ENCODE measurements around the gene CD1B. TPM values are rescaled to one million over a fixed set of nuclear protein-coding genes. Genes with fewer than 3 reads are reported as not detected.
A peak's percentile ranks its signal among the peaks of the same experiment; 100 is the strongest.
"Not testable (repeated sequence)": the region's sequence is repeated elsewhere in the genome, so short reads cannot be mapped to it uniquely, and the experiment has no call there.

CD1B gene
- total RNA-seq, 1 donor from 2014 or later: not detected

GRCh38 chr1:158330391-158331105 is 783 bp downstream of the CD1B start:
- DNase-seq (ENCODE audit: missing footprints) (no peak), ATAC-seq (no peak)
- intact Hi-C loops (cut with DNase I): no loop called here

DNA sequence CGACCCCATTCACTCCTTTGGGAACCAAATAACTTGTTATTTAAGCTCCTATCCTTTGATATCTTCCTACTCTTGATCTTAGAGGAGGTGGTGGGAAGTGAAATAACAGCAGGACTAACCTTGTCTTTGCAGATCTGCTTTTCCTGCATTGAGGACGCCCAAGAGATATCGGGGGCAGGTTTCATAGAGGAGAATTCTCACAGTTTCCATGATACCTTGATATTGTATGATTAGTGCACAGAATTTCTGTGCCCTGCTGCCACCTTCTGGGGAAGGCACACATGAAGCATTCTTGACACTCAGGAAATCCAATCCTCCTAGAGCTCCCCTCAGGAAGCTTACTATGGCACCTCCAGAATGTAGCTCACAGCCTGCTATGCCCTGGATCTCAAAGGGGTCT is 1.6 kb downstream of the CD1B start:
- intact Hi-C loops (cut with DNase I): no loop called here
- DNase-seq (ENCODE audit: missing footprints) (no peak), ATAC-seq (no peak)

GRCh38 chr1:158329300-158329699 is 2.0 kb downstream of the CD1B start:
- ATAC-seq: no peak
- intact Hi-C loops (cut with DNase I): no loop called here
- DNase-seq (ENCODE audit: missing footprints): no peak

DNA sequence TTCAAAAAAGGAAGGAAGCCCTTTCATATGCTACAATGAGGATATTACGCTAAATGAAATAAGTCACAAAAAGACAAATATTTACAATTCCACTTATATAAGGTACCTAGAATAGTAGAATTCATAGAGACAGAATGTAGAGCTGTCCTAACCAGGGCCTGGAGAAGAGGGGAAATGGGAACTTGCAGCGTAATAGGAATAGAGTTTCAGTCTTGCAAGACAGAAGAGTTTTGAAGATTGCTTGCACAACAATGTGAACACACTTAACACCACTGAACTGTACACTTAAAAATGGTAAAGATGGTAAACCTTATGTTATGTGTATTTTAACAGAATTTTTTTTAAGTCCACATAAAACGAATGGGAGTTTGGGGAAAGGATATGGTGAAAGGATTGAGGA is 2.9 kb downstream of the CD1B start:
- DNase-seq (ENCODE audit: missing footprints) (no peak), ATAC-seq (no peak)
- intact Hi-C loops (cut with DNase I): no loop called here

DNA sequence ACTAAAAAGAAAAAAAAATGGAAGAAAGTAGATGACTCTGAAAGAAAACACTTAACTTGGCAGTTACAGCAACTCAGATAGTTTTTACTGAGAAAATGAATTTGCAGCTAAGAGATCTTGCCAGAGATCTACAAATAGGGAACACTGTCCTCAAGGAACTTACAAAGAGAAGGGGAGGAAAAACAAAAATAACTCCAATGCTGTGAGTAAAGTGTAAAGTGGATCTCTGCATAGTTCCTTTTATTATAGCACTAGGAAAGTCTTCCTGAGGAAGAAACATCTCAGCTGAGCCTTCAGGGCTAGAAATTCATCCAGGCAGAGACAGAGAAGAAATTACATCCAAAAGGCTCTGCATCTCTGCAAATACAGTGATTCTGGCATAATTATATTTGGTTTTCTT is 3.9 kb downstream of the CD1B start:
- intact Hi-C loops (cut with DNase I): no loop called here
- ATAC-seq (no peak), DNase-seq (ENCODE audit: missing footprints) (no peak)

DNA sequence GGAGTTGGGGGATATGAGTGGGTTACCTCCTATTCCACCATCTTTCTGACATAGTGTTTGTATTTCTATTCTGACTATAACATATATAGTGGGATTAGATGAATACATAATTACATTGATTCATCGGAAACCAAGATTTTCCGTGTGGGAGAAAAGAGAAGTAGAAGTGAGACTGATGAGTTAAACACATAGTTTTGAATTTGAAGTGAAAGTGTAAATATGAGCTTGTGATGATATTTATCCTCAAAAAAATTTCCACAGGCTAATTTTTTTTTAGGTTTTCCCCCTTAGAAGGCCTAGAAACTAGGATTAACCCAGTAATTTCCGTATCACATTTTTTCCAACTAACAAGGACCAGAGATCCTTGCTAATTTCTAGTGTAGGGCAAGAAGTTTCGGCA is 6.9 kb downstream of the CD1B start:
- ATAC-seq (no peak), DNase-seq (ENCODE audit: missing footprints) (no peak)
- intact Hi-C loops (cut with DNase I): no loop called here

GRCh38 chr1:158323866-158324265 is 7.5 kb downstream of the CD1B start:
- intact Hi-C loops (cut with DNase I): no loop called here
- no peak for ATAC-seq
- DNase-seq (ENCODE audit: missing footprints): no peak

DNA sequence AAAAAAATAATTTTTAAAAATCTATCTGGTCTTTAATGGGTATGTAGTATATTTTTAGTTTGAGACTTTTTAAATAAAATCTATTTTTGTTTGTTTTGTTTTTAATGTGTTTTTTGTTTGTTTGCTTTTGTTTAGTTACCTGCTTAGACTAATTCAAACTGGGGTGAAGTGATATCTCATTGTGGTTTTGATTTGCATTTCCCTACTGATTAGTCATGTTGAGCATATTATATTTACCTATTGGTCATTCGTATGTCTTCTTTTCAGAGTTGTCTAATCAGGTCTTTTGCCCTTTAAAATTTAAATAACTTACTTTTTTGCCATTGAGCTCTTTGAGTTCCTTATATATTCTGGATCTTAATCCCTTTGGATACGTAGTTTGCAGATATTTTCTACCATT is 20.3 kb downstream of the CD1B start:
- ATAC-seq (no peak), DNase-seq (ENCODE audit: missing footprints) (no peak)
- intact Hi-C loops (cut with DNase I): no loop called here

DNA sequence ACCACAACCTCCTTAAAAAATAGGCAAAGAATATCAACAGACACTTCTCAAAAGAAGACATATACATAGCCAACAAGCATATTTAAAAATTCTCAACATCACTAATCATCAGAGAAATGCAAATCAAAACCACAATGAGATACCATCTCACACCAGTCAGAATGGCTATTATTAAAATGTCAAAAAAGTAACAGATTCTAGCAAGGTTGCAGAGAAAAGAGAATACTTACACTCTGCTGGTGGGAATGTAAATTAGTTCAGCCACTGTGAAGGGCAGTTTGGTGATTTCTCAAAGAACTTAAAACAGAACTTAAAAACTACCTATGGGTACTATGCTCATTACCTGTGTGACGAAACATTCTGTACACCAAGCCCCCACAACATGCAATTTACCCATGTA is 20.7 kb downstream of the CD1B start:
- no peak for DNase-seq (ENCODE audit: missing footprints)
- intact Hi-C loops (cut with DNase I): no loop called here
- no peak for ATAC-seq

DNA sequence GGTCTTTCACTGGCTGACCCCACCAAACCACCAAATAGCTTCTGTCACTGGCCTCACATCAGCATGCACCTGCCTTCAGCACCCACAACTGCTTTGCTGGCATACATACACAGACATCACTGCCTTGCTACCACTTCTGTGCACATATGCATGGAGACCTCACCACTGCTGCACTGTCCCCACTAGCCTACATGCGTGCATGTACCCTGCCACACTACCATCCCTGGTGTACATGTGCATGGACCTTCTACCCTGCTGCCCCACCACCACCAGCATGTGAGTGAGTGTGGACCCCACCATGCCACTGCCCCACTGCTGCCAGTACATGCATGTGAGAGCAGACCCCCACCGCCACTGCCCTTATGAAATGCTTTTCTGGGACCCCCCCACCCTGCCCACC is 35.5 kb downstream of the CD1B start:
- intact Hi-C loops (cut with DNase I): no loop called here
- ATAC-seq (no peak), DNase-seq (ENCODE audit: missing footprints) (no peak)

GRCh38 chr1:158290321-158290844 is 40.9 kb downstream of the CD1B start:
- ATAC-seq: peak; percentile 31
- no peak for DNase-seq (ENCODE audit: missing footprints)
- intact Hi-C loops (cut with DNase I): no loop called here

- intact Hi-C loops (cut with DNase I): no loop called here
- ATAC-seq (no peak), DNase-seq (ENCODE audit: missing footprints) (no peak)
These were observed 41.5 kb downstream of the CD1B start, which contains the start of gene CD1C for GRCh38 chr1:158289811-158290210. Gene CD1C (plus strand): TSS chr1:158289923. CDS start chr1:158290065, 142 bp downstream.

GRCh38 chr1:158286941-158287346 is 44.4 kb downstream of the CD1B start:
- intact Hi-C loops (cut with DNase I): no loop called here
- no peak for ATAC-seq
- no peak for DNase-seq (ENCODE audit: missing footprints)

DNA sequence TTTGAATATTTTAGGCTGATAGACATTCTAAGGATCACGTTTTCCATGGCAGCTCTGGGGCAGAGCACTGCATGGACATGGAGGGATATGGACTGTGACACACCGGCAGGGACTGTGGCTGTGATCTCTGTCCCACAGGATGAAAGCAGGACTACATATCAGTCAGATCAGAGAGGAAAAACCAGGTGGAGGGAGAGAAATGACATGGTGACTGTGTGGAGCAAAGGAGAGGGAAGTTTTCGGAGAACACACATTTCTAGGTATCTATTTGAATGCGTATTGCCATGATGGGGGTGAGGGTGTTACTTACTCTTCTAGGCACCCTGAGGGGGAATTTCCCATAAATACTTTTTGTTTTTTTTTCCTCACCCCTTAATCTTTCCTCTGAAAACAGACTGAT is 44.8 kb downstream of the CD1B start:
- intact Hi-C loops (cut with DNase I): no loop called here
- no peak for ATAC-seq
- DNase-seq (ENCODE audit: missing footprints): no peak

- peak; percentile 88 for ATAC-seq
- intact Hi-C loops (cut with DNase I): no loop called here
- peak; percentile 75 for DNase-seq (ENCODE audit: missing footprints)
These were observed 45.5 kb downstream of the CD1B start for GRCh38 chr1:158285756-158286241.

DNA sequence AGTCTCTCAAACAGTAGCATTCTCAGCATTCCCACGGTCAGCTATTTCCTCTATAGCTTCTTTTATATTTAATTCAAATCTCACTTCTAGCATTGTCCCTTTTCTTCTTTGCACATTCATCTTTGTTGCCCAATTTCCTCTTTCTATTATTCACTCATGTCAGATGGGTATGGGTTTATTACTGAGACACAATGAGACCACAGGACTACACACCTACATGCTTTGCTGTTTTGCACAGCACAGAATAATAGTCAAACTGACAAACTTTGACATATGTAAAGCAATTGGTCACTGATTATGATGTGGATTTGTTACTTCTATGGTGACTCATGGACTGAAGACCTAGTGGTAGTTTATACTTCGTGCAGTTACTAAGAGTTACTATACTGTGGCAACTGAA is 47.4 kb downstream of the CD1B start:
- ATAC-seq: no peak
- no peak for DNase-seq (ENCODE audit: missing footprints)
- intact Hi-C loops (cut with DNase I): no loop called here

GRCh38 chr1:158282421-158282820 is 48.9 kb downstream of the CD1B start:
- ATAC-seq; intact Hi-C loops (cut with DNase I): not testable (repeated sequence)

More at GRCh38 chr1:158282421-158282820, 48.9 kb downstream of the CD1B start:
- not testable (repeated sequence) for DNase-seq (ENCODE audit: missing footprints)
